ENCODE results near the gene ZFAND4.

- TF ChIP-seq POLR2A (IDR thresholded peaks at IDR 0.05; ENCODE audit: low read length) (no peak), GATA1 (IDR thresholded peaks at IDR 0.05; ENCODE audit: low read depth, low read length) (no peak)
Measured at GRCh38 chr10:45575966-45576597, 96.5 kb downstream of the ZFAND4 start.

All from erythroblast (primary cell).